Stimulated activated CD4-positive, alpha-beta T cell treated with anti-CD3 and anti-CD28 coated beads, TNF-alpha, amount 100 ng/mL, for 4 hours (primary cell): ENCODE results near the gene PPP6R2.
"Not testable (repeated sequence)": the region's sequence is repeated elsewhere in the genome, so short reads cannot be mapped to it uniquely, and the experiment has no call there.

ENCODE experiments used
- DNase-seq, 3 experiments: peaks; one replicate each; pipeline ENCODE4 v3.0.0-alpha.2; 2020; ENCODE audit warnings: low read depth in 3 of 3

PPP6R2 gene

DNA sequence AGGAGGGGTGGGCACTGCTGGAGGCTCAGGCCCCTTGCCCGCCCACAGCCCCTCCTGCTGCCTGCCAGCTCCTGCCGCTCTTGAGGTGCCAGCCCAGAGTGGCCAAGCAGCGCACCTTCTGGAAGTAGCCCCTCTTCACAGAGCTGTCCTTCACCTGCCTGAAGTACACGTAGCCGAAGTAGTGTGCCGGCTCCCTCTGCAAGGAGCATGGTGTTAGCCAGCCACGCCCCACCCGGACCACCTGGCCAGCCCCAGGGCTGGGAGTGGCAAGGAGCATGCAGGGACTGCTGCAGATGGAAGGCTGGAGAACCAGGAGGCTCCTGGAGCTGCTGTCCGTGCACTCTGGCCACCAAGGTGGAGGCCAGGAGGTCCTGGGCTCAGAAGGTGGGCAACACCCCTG is 25.9 kb upstream of the PPP6R2 start:
- DNase-seq: no peak

DNA sequence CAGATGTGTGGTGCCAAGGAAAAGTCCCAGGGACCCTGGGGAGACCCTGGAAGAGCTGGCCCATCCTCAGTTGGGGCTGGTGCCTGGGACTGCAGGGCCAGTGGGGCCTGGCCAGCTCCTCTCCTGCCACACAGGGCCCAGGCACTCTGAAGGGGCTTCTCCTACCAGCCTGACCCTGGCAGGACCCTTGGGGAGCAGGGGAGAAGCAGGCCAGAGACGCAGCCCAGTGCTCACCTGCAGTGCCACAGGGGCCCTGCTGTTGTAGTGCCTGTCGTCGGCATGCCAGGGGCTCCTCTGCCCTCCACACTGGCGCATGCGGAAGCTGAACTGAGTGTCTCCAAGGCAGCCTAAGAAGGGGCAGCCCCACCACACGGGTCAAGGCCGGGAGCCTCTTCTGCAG is 25.5 kb upstream of the PPP6R2 start:
- DNase-seq: no peak

DNA sequence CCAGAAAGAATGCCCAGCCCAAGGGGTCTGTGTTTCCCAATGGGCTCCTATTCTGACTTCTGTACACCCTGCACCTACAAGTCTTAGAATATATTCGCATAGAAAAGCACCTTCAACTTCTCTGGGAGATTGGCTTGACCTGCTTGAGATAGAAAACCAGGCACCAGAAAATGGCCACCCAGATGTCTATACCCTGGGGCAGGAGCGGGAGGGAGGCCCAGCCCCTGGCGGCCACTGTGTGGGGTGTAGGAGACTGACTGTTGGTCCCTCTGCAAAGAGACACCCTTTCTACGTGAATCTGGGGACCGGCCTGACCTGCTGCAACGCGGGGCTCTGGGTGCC is 24.8 kb upstream of the PPP6R2 start:
- no peak for DNase-seq

DNA sequence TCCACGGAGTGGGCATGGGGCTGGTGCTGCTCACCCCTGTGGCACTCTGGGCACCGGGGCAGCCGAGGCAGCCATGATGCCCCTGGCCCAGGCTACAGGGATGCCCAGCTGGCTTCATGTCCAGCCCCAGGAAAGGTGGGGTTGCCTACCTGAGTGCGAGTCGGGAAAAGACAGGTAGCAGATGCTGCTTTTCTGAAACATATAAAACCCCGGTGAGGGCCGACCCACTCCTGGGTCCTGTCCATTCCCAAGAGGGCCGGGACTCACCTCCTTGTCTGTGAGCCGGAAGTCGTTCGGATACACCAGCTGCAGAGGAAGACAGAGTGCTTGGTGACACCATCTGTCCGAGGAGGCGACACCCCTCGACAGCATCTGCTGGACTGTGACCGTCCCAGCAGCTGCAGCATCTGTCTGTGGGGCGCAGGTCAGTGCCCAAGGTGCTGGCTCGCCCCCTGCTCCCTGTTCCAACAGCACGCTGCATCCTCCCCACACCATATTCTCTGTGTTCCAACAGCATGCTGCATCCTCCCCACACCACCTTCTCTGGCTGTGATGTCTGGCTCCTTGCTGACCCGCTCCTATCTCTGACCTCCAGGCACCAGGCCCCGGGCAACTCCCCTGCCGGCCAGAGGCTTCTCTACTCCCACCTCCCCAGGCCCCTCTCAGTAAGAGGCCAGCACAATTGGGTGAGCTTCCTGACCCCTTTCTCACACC is 24.3 kb upstream of the PPP6R2 start:
- no peak for DNase-seq

DNA sequence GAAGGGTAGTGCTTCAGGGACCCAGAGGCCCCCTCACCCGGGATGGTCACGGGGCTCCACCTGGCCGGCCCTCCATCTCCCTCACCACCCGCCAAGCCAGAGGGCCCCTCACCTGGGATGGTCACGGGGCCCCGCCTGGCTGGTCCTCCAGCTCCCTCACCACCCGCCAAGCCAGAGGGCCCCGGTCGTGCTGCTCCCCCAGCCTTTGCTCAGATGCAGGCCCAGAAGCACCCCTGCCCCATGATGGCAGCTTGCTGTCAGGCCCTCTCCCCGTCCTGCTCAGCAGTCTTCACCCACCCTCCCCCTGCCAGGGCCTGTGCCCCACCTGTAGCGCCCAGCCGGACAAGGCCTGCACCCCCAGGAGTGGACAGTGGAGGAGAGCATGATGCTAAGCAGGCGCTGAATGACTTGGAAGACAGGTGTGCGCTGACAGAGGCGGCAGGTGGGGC is 23.6 kb upstream of the PPP6R2 start:
- DNase-seq: no peak

GRCh38 chr22:50320116-50320515 is 23.0 kb upstream of the PPP6R2 start:
- DNase-seq: no peak

GRCh38 chr22:50320671-50321325 is 22.3 kb upstream of the PPP6R2 start:
- no peak for DNase-seq

GRCh38 chr22:50322382-50323104 is 20.6 kb upstream of the PPP6R2 start:
- not testable (repeated sequence) for DNase-seq

- no peak for DNase-seq
Measured at GRCh38 chr22:50323900-50324299, 19.2 kb upstream of the PPP6R2 start.

- no peak for DNase-seq
Measured at GRCh38 chr22:50325444-50326224, 17.5 kb upstream of the PPP6R2 start.

DNA sequence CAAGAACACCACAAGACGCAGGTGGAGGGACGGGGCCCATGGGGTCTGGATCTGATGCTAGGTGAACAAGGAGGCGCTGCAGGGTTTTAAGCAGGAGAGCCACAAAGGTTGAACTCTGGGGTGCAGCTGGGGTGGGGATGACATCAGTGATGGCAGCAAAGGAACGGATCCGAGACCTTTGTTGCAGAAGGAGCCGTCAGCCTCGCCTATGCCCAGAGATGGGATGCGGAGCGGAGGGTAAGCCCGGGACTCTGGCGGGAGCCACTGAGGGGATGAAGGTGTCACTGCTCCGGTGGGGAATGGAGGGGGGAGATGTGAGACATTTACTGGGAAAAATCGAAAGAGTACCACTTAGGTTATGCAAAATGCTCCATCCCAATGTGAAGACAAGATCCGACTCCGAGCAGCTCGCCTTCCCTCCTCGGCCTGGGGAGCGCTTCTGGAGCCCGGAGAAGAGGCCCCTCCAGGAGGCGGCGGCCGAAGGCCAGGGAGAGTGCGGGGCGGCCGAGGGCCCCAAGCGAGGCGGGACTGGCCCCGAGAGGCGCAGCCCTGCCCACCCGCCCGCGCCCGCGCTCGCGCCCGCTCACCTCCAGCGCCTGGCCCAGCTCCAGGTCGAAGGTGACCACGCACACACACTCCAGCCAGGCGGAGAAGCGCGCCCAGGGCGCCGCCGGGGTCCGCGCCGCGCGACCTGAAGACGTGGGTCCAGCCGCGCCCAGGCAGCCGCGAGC is 16.7 kb upstream of the PPP6R2 start:
- no peak for DNase-seq

- DNase-seq: peak; percentile 40 to 65 (median 43)
Measured at GRCh38 chr22:50326956-50327710, 16.0 kb upstream of the PPP6R2 start, which contains the start of gene DENND6B. Gene DENND6B (minus strand): TSS chr22:50327012. CDS start chr22:50326988, 24 bp downstream.

GRCh38 chr22:50327711-50328019 is 15.5 kb upstream of the PPP6R2 start:
- no peak for DNase-seq

GRCh38 chr22:50329236-50329635 is 13.9 kb upstream of the PPP6R2 start:
- DNase-seq: no peak

DNA sequence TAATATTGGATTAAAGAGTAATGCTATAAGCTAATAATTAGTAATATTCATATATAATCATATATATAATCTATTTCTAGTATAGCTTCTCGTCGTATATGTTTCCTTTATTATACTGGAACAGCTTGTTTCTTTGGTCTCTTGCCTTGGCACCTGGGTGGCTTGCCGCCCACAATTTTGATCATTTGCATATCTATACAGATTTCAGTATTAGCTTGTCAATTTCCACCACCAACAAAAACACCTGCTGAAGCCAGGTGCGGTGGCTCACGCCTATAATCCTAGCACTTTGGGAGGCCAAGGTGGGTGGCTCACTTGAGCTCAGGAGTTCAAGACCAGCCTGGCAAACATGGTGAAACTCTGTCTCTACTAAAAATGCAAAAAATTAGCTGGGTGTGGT is 8.7 kb upstream of the PPP6R2 start:
- not testable (repeated sequence) for DNase-seq

GRCh38 chr22:50337262-50338041 is 5.7 kb upstream of the PPP6R2 start:
- DNase-seq: no peak

GRCh38 chr22:50338042-50338573 is 5.0 kb upstream of the PPP6R2 start:
- DNase-seq: no peak

DNA sequence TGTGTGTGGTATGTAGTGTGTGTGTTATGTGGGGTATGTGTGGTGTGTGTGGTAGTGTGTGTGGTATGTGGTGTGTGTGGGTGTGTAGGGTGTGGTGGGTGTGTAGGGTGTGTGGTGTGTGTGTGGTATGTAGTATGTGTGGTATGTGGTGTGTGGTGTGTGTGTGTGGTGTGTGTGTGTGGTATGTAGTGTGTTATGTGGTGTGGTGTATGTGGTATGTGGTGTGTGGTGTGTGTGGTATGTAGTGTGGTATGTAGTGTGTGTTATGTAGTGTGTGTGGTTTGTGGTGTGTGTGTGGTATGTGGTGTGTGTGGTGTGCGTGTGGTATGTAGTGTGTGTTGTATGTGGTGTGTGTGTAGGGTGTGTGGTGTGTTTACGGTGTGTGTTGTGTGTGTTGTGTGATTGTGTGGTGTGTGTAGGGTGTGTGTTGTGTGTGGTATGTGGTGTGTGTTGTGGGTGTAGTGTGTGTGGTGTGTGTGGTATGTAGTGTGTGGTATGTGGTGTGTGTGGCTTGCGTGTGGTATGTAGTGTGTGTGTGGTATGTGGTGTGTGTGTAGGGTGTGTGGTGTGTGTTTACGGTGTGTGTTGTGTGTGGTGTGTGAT is 4.2 kb upstream of the PPP6R2 start:
- DNase-seq: no peak
